Measurements from ENCODE around the gene MRPL14.
A peak's percentile ranks its signal among the peaks of the same experiment; 100 is the strongest.
"Not testable (repeated sequence)": the region's sequence is repeated elsewhere in the genome, so short reads cannot be mapped to it uniquely, and the experiment has no call there.

The MRPL14 gene

DNA sequence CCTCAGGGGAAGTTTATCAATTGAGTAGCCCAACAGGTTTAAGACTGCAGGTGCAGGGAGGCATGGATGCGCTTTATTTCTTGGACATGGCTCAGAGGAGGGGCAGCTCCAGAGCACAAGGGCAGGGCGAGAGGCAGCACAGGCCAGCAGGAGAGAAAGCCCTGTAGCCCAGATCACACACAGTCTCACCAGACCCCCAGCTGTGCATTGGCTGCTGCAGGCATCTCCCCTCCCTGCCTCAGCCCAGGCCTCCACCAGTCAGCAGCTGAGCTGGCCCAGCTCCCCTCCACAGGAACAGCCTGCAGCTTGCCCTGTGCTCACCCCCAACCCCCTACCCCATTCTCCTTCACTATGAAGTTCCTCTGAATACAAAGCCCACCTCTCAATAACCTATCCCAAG, 24.7 kb downstream of the MRPL14 start:
- no peak for DNase-seq (ENCODE audit: extremely low read depth in 1 of 2, low read depth in 1 of 2)

DNA sequence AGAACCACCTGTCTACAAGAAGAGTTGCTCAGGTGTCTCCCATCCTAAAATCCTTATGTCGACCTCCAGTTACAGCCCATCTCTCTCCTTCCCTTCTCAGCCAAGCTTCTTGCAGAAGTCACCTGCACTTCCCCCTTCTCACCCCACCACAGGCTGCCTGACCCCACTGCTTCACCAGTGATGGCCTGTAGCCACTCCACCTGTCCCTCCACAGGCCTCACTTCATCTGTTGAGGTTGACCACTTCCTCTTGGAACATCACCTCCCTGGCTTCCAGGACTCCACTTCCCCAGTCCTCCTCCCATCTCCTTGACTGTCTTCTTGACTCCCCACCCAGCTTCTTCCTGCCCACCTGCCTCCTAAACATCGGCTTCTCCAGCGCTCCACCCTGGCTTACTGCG, 25.4 kb downstream of the MRPL14 start:
- DNase-seq (ENCODE audit: extremely low read depth in 1 of 2, low read depth in 1 of 2) = no peak

DNA sequence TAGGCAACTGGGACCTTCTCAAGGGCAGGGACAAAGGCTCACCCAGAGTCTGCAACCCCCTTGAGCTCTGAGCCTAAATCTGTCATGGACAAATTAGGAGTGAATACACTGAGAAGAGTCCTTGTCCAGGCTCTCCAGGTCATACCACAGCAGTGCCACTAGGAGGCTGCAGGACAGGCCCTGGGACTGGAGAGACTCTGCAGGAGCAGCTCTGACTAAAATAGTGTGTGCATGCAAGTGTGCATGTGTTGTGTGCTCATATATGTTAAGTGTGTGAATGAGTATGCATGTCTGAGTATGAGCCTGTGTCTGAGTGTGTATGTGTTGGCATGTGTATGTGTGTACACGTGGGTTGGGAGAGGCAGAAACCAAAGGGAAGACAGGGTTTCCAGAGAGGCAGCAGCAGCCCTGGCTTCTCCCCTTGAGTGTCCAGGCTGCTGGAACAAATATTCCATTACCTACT, 27.1 kb downstream of the MRPL14 start:
- no peak for DNase-seq (ENCODE audit: extremely low read depth in 1 of 2, low read depth in 1 of 2)

DNA sequence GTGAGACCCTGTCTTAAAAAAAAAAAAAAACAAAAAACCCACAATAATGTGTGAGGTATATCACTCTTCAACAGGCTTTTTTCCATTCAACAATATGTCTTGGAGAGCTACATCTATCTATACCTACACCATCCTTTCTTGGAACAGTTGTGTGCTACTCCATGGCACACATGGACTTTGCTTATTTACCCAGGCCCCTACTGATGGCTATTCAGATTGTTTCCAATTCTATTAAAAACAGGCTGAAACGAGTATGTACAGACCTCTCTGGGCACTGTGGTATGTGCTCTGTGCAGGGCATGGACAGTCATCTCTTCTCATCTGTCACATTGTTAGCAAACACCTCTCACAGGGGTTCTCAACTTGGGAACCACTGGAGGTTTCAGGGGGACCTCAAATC, 28.1 kb downstream of the MRPL14 start:
- no peak for DNase-seq (ENCODE audit: extremely low read depth in 1 of 2, low read depth in 1 of 2)

DNA sequence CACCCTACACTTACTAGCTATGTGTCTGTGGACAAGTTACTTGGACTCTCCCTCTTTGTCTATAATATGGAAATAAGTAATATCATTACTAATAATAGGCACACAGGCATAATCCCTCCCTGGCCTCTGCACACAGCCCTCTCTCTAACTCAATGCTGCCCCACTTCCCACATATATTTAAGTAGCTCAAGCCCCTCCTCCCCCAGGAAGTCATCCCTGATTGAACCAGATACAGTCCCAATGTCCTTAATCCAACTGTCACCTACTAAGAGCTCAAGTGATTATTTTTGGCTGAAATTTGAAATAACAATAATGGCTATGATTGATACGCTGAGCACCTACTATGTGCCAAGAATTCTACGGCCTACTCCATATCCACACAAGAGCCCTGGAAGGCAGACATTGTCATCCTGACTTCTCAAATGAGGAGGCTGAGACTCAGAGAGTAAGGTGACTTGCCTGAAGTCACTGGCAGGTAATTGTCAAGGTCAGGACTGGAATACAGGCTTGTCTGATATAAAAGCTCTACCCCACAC, 29.4 kb downstream of the MRPL14 start:
- DNase-seq (ENCODE audit: extremely low read depth in 1 of 2, low read depth in 1 of 2) = no peak

DNA sequence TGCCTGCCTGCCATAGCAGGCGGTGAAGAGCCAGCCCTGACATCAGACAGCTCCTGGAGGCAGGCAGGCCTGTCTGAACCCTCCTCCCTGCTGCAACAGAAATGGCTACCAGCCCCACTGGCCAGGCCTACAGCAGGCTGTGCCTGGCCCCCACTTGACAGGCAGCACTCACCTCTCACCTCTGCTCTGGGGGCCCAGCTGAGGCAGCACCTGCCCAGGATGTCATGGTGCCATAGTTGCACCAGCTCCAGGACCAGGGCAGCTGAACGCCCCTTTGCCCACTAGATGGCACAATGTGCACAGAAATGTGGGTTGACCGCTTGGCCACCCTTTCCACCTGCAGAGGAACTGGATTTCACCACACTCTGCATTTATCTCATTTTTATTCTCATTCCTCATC, 30.6 kb downstream of the MRPL14 start:
- peak; percentile 44 to 59 for DNase-seq (ENCODE audit: extremely low read depth in 1 of 2, low read depth in 1 of 2)

DNA sequence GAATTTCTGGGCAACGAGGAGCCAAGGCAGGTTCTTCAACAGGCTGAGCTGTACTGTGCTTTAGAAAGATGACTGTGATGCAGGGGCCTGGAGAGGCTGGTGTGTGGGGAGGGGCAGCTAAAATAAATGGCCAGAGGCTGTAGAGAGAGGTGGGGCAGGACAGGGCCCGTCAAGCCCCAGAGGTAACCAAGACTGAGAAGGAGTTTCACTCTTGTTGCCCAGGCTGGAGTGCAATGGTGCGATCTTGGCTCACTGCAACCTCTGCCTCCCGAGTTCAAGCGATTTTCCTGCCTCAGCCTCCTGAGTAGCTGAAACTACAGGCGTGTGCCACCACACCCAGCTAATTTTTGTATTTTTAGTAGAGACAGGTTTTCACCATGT, 32.0 kb downstream of the MRPL14 start:
- not testable (repeated sequence) for DNase-seq (ENCODE audit: extremely low read depth in 1 of 2, low read depth in 1 of 2)

DNA sequence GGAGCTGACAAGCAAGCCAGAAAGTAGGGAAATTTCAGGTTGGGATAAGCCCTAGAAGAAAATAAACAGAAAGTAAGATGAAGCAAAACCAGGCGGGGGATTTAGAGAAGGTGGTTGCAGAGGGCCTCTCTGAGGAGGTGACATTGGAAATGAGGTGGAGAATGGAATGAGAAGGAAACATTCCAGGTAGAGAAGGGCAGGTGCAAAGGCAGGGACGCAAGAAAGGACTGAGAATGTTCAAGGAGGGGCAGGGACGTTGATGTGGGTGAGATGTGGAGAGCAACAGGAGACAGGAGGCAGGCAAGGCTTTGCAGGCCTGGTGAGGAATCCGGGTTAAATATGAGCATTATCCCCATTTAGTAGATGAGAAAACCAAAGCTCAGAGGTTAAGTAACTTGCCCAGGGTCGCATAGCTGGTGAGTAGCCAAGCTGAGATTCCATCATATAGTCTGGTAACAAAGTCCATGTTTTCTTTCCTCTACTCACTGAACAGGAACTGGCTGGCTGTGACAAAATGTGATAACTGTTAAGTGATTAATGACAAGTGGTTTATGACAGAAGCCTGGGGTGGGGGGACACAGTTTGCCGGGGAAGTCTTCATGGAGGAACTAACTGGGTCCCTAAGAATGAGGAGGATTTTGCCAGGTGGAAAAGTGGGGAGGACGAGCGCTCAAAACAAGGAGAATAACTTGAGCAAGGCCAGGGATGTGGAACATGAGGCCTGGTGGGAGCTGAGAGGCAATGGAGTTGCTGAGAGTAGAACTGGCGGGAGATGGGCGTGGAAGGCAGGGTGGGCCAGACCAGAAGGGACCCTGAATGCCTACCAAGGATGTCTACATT, 32.6 kb downstream of the MRPL14 start:
- DNase-seq (ENCODE audit: extremely low read depth in 1 of 2, low read depth in 1 of 2) = no peak

DNA sequence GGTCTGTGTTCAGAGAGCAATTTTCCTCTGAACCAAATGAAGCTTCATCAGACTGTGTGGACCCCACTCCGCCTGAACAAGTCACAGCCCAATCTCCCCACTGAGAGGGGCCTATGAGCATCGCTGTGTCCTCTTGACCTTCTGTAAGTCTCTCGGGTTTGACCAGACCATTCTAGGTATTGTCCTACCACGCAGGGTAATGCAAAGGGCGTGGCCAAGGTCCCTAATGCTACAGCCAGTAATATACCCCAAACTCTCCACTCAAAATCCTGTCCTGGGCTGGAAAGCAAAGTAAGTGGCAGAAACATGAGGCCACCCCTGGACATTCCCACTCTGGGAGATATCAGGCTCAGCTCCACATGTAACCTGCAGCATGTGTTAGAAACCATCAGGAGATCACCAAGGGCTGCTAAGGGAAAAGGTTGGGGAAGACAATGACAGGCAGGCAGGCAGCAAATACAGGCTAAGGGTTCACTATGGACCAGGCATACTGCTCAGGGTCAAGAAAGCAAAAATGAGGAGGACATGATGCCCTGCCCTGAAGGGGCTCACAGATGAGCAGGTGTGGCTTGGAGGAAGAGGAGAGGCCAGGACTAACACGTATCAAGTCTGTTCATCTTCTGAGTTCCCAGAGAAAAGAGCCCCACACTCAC, 33.4 kb downstream of the MRPL14 start:
- DNase-seq (ENCODE audit: extremely low read depth in 1 of 2, low read depth in 1 of 2) = no peak

DNA sequence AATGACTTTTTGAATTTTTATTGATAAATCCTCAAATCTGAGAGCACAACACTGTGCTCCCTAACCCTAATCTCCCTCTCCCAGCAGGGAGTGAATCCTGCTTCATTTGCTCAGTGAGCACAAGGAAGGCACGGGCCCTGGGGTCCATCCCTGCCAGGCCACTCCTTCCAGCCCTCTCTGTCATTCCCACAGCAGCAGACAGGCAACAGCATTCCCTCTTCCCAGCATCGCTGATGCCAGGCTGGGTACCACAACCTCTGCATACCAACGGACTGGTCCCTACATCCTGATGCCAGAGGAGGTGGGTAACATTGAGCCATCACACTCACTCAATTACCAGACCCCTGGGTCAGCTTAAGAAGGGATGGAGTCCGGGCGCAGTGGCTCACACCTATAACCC, 34.2 kb downstream of the MRPL14 start:
- DNase-seq (ENCODE audit: extremely low read depth in 1 of 2, low read depth in 1 of 2) = no peak

DNA sequence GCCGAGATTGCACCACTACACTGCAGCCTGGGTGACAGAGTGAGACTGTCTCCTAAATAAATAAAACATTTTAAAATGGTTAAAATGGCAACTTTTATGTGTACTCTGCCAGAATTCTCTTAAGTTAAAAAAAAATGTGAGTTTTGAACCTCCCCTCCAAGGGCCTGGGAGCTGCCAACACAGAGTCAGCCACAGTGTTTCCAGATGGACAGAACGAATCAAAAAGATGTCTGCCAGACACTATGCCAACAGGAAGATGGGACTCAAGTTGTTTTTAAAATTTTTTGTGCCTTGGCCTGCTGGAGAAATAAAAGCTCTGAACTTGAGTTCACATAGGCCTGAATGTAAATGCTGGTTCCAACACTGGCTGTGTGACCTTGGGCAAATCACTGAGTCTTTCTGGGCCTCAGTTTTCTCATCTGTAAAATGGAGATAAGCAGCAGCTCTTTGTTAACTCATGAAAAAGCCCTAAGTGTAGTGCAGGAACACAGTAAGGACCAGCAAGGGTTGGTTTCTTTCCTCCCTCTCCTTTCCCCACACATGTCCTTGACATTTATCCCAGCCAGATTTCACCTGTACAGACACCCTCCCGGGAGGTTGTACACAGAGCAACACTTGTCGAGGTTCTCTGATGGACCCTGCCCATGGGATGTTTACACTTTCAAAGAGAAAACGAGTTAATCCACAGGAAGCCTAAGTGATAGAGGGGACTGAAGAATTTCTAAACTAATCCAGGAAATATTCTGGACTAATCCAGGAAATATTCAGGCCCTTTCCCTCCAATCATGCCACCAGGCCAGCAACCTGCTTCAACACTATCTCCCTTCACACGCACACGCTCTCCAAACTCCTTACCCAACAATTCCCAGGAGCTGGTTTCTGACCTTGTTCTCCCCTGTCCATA, 35.0 kb downstream of the MRPL14 start:
- DNase-seq (ENCODE audit: extremely low read depth in 1 of 2, low read depth in 1 of 2) = no peak

DNA sequence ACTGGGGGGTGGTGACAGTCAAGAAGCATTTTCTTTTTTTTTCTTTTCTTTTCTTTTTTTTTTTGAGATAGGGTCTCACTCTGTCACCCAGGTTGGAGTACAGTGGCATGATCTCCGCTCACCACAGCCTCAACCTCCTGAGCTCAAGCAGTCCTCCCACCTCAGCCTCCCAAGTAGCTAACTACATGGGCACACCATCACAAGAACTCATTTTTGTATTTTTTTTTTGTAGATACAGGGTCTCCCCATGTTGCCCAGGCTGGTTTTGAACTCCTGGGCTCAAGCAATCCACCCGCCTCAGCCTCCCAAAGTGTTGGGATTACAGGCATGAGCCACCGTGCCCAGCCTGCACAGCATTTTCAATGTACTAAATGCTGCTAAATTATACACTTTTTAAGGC, 35.9 kb downstream of the MRPL14 start:
- DNase-seq (ENCODE audit: extremely low read depth in 1 of 2, low read depth in 1 of 2) = not testable (repeated sequence)

DNA sequence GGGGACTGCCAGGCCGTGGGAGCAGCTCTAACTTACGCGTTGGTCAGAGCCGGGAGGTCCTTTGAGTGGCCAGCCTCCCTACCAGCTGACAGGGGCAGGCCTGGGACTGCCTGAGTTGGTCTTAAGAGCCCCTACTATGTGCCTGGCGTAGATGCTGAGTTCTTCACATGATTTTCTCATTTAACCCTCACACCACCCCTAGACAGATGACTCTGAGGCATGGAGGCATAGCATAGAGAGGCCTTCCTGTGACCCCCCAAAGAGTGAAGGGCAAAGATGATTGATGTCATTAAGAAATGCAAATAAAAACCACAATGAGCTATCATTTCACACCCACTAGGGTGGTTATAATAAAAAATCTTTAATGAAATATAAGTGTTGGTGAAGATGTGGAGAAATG, 36.8 kb downstream of the MRPL14 start:
- no peak for DNase-seq (ENCODE audit: extremely low read depth in 1 of 2, low read depth in 1 of 2)

DNA sequence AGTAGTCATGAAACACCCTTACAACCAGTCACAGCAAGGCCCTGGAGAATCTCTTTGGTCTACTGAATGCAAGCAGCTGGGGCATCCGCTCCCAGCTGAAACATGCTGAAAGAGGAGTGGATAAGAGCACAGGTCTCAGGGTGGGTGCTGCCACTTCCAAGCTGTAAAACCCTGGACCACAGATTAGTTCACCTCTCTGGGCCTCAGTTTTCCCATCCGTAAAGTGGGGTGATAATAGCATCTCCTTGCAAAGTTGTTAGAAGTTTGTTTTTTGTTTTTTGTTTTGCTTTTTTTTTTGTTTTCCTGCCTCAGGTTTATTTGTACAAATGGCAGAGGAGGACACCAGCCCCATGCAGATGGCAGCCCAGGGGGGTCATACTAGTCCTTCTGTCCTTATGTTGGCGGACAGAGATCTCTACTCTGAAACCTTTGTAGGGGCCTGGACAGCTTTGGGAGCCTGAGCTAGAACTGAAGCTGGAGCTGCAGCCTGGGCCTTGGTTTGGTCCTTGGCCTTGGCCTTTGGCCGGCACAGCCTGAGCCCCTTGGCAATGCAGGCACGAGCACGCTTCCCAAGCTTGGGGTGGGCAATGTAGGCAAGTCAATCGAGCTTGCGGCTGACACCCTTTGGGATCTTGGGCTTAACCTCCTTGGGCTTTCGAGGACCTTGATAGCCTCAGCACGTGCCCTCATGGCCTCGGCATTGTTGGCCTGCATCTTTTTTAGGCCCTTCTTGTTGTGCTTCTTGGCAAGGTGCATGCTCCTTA, 38.2 kb downstream of the MRPL14 start:
- no peak for DNase-seq (ENCODE audit: extremely low read depth in 1 of 2, low read depth in 1 of 2)

DNA sequence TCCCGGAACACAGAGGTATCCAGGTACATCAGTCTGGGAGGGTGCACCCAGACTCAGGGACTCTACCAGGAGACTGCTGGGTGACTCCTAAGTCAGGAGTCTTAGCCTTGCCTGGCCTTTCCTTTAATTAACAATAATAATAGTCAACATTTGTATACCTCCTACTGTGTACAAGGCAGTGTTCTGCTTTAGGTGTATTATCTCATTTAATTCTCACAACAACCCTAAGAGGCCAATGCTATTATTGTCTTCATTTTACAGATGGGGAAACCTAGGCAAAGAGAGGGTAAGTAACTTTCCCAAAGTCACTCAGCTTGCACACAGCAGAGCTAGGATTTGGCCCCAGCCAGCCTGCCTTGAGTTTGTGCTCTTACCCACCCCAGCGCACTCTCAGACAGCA, 39.6 kb downstream of the MRPL14 start:
- DNase-seq (ENCODE audit: extremely low read depth in 1 of 2, low read depth in 1 of 2) = no peak

DNA sequence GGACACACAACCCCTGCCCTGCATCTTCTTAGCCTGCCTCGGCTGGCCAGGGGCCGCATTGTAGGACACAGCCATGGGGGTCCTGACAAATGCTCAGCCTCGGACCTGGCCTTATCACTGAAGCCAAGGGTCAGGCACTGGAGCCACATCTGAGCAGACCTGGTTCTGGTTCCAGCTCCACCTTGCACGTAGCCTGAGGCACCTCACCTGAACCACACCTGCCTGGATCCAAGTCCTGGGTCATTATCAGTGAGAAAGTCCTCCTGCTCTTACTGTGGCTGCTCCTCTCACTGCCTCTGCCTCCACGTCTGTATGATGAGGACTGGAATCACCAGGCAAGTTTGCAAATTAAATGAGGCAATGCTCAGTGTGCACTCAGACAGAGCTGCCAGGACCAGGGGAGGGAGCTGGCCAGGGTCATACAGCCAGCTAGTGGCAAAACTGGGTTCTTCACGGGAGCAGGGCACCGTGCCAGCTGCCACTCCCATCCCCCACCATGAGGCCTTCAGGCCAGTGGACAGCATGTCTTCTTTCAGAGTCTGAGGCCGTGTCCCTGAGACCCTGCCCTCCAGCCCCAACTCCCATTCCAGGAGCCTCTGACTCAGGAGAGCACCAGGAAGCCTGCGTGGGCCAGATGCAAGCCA, 40.2 kb downstream of the MRPL14 start:
- no peak for DNase-seq (ENCODE audit: extremely low read depth in 1 of 2, low read depth in 1 of 2)

DNA sequence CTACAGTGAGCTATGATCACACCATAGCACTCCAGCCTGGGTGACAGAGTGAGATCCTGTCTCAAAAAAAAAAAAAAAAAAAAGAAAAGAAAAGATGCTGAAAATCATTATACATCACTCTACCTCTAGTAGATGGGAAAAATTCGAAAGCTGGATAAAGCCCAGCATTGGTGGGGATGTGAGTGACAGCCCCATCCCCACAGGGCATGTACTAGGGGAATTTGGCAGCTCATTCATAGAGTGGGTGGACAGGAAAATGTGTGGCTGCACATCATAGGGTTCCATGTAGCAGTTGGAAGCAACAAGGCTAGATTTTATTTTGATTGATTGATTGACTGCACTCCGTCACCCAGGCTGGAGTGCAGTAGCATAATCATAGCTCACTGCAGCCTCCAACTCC, 42.0 kb downstream of the MRPL14 start:
- DNase-seq (ENCODE audit: extremely low read depth in 1 of 2, low read depth in 1 of 2) = no peak

DNA sequence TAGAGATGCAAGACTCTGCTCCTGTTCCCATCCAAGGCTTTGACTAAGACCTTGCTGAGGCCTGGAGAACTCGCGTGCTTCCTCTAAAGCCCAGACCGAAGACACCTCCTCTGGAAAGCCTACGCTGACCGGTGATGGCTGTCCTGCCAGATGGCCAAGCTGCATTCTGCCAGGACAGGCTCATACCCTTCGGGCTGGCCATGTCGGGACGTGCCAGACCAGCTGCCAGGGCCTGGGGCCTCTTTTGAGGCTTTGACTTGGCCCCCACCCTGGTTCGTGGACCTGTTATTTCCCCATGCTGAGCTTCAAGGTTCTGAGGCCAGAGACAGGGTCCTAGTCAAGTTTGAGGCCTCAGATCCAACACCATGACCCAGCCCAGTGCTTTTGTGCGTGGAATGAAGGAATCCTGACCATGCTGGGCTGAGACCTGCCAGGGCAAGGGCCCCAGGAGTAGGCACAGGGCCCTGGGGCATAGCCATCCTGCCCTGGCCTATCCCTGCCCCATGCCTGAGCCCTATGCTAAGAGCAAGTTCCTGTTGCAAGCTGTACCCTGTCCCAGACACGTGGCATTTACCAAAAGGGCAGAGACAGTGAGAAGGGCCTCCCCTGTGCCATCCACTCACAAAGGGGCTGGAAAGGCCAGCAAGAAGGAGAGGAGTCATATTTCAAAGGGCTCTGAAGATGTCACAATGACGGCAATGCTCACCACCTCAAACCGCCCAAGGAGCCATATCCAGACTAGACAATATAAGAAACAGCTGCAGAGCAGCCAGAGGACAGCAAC, 42.8 kb downstream of the MRPL14 start:
- DNase-seq (ENCODE audit: extremely low read depth in 1 of 2, low read depth in 1 of 2) = no peak

DNA sequence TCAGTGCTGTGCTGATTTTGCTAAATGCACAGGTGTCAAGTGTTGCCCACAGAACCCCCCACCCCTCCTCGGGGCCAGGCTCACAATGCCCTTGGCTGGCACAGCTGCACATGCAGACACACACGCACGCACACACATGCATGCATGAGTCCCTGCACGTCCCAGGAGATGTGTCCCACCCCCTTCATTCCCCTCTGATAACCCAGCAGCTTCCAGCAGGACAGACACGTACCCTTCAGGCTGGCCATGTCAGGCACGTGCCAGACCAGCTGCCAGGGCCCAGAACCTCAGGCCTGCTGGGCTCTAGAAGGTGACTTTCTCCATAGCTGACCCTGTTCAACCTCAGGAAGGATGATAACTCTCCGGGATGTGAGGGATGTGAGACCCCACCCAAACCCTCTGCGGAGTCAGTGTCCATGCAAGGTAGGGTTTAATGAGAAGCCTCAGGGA, 44.4 kb downstream of the MRPL14 start:
- no peak for DNase-seq (ENCODE audit: extremely low read depth in 1 of 2, low read depth in 1 of 2)
